Spleen (tissue), 11 donors: ENCODE data around the gene ACER2. TPM values are rescaled to one million over a fixed set of nuclear protein-coding genes. Genes with fewer than 3 reads are reported as not detected.

Experiments used
- DNase-seq: peaks from one replicate; pipeline ENCODE4 v3.0.0-alpha.2; 2020
- H3K27ac ChIP-seq, 8 donors: fragments of 200-600 bp; sonication (generic) in 7 of 8; 1 replicate in 4 of 8; 2 replicates in 4 of 8; pipeline versions ENCODE4 v1.5.0 to v1.8.0; 2016 to 2021; ENCODE audit warnings: inconsistent platforms in 4 of 8, mild to moderate bottlenecking in 4 of 8, moderate library complexity in 1 of 8
- H3K27me3 ChIP-seq, 7 donors: fragments of 200-600 bp; sonication (generic) in 6 of 7; replicated peaks in 1 of 7; 1 replicate in 4 of 7; 2 replicates in 3 of 7; pipeline versions ENCODE4 v1.5.0 to v1.8.0; 2016 to 2021; ENCODE audit warnings: inconsistent platforms in 3 of 7, mild to moderate bottlenecking in 1 of 7
- H3K36me3 ChIP-seq, 6 donors: fragments of 200-600 bp; sonication (generic) in 5 of 6; 1 replicate in 4 of 6; 2 replicates in 2 of 6; pipeline versions ENCODE4 v1.5.0 to v1.8.0; 2016 to 2021; ENCODE audit warnings: inconsistent platforms in 2 of 6
- H3K4me1 ChIP-seq, 6 donors: fragments of 200-600 bp; sonication (generic) in 5 of 6; 1 replicate in 3 of 6; 2 replicates in 3 of 6; pipeline versions ENCODE4 v1.5.0 to v1.8.0; 2016 to 2021; ENCODE audit warnings: inconsistent platforms in 3 of 6
- H3K4me3 ChIP-seq, 8 donors: fragments of 200-600 bp; sonication (generic) in 7 of 8; 1 replicate in 4 of 8; 2 replicates in 4 of 8; pipeline versions ENCODE4 v1.5.0 to v1.8.0; 2016 to 2021; ENCODE audit warnings: inconsistent platforms in 4 of 8, mild to moderate bottlenecking in 4 of 8, moderate library complexity in 2 of 8
- H3K9me3 ChIP-seq, 8 donors: fragments of 200-600 bp; sonication (generic) in 7 of 8; 1 replicate in 4 of 8; 2 replicates in 4 of 8; pipeline versions ENCODE4 v1.5.0 to v1.8.0; 2016 to 2021; ENCODE audit warnings: inconsistent platforms in 4 of 8
- CTCF ChIP-seq, 11 experiments: fragments of 200-600 bp in 7 of 11; fragments of 450-650 bp in 4 of 11; sonication (generic) in 4 of 11; IDR thresholded peaks in 8 of 11; conservative IDR thresholded peaks in 3 of 11; 1 replicate in 7 of 11; 2 replicates in 4 of 11; pipeline versions ENCODE4 v1.4.0 to v1.8.0; 2016 to 2021; ENCODE audit warnings: antibody characterized with exemption in 11 of 11, inconsistent platforms in 4 of 11, mild to moderate bottlenecking in 1 of 11
- POLR2A ChIP-seq, 3 donors: fragments of 450-650 bp; IDR thresholded peaks; one replicate each; pipeline ENCODE4 v1.5.1; 2017; ENCODE audit warnings: antibody characterized with exemption in 3 of 3, mild to moderate bottlenecking in 1 of 3
- POLR2AphosphoS5 ChIP-seq, 3 donors: sonication (generic); formaldehyde crosslinking; IDR thresholded peaks; one replicate each; pipeline ENCODE4 v1.5.1; 2017; ENCODE audit warnings: antibody characterized with exemption in 3 of 3
- WGBS, 5 donors: extraction: QIAGEN DNeasy Blood & Tissue Kit in 3 of 5; methylation state at CpG; one replicate each; pipeline versions ENCODE4 v1.1.5 to v1.1.7; 2013 to 2018; 5-methylcytosine and 5-hydroxymethylcytosine counted together
- intact Hi-C: fragments of 100-400 bp; cut with DNase I; formaldehyde crosslinking; loops from one replicate; pipeline ENCODE4 v1.15.0; 2023; ENCODE audit warnings: low total_unique reads
- polyA plus RNA-seq, 3 donors: library from polyadenylated mRNA; stranded (reverse); fragments of 200-250 nt; gene quantifications; one replicate each; pipeline ENCODE4 v1.2.1, GENCODE V29; 2013
- total RNA-seq, 7 donors: library from RNA; depleted of rRNA in 3 of 7; stranded (reverse); fragments of >200 nt in 3 of 7; fragmentation: NEBNext Ultra II Directional in 4 of 7; extraction: Animal tissue kit (Norgen Biotek cat#: 25700) in 4 of 7; gene quantifications; one replicate each; pipeline versions ENCODE4 v1.1.0 to v1.2.1, GENCODE V29; 2016 to 2021
- donor health status: healthy with polysubstance abuse.
- donor health status: DM: no; HTN: no; CAD: no; lungs with moderate emphysema.
- donor health status: DM: no; HTN: no; CAD: no.
- donor health status: Bipolar disorder and iron deficiency.
- donor health status: healthy.
- donor health status: DM: no; HTN: no; CAD: no.
- donor health status: DM: yes; HTN: yes; CAD: no.

ACER2 gene
- total and polyA plus RNA-seq, 10 donors: 0.09 to 7.2 (median 4.3) TPM

DNA sequence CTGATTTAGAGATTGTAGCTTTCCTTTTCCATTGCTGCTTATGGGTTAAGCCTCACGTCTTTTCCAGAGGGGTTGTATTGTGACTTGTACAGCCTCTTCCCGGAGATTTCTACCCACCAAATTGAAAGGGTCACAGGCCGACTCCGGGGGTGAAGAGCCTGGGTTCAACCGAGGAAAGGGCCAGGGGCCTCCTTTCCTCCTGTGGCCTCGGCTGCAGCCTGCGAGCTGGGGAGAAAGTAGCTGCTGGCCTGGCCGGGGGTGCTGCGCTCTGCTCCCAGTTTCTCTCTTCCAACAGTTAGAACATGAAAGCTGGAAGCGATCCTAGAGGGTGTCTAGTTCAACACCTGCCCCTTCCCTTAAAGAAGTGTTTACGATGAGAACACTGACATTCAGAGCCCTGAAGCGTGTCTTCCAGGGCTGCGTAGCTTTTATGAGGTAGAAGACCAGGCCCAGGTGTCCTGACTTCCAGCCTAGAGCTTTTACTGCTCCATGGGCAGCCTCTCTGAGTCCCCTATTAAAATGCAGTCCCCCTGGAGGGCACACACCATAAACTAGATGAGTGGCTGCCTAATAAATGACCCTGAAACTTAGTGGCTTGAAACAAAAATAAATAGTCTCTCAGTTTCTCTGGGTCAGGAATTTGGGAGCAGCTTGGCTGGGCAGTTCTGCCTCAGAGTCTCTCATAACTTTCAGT is 56.9 kb downstream of the ACER2 start:
- WGBS, 5 donors: 89 to 97% (median 92%) methylated on average over 13 of the region's 13 CpGs

GRCh38 chr9:19466280-19466639 is 57.5 kb downstream of the ACER2 start:
- Histone ChIP-seq H3K27me3 (no peaks in the 10 kb centered on the region), H3K36me3 (no peaks in the 10 kb centered on the region), H3K27ac (no peak overlapping the region), H3K9me3 (no peaks in the 10 kb centered on the region), H3K4me1 (peaks cover 0 to 15% (median 8%) of the 10 kb centered on the region in 6 donors), H3K4me3 (no peak overlapping the region)
- intact Hi-C loops: no loop called here
- 90 to 100% (median 96%) methylated on average over 2 of the region's 2 CpGs for WGBS, 5 donors
- DNase-seq: no peak
- no peak for TF ChIP-seq CTCF (IDR thresholded peaks at IDR 0.05 in 8 of 11, conservative IDR thresholded peaks at IDR 0.05 in 3 of 11)
- TF ChIP-seq POLR2AphosphoS5 (IDR thresholded peaks at IDR 0.05): no peak
- TF ChIP-seq POLR2A (IDR thresholded peaks at IDR 0.05): no peak

More for the DNA sequence above, 56.9 kb downstream of the ACER2 start:
- H3K36me3 ChIP-seq: no peaks in the 10 kb centered on the region
- no peak overlapping the region for H3K4me3 ChIP-seq
- TF ChIP-seq POLR2A (IDR thresholded peaks at IDR 0.05): no peak
- no peak for TF ChIP-seq POLR2AphosphoS5 (IDR thresholded peaks at IDR 0.05)
- no peak for TF ChIP-seq CTCF (IDR thresholded peaks at IDR 0.05 in 8 of 11, conservative IDR thresholded peaks at IDR 0.05 in 3 of 11)
- no peaks in the 10 kb centered on the region for H3K9me3 ChIP-seq
- peaks cover 0 to 14% (median 8%) of the 10 kb centered on the region in 6 donors for H3K4me1 ChIP-seq
- no peak overlapping the region for H3K27ac ChIP-seq
- H3K27me3 ChIP-seq: no peaks in the 10 kb centered on the region
- no peak for DNase-seq
- intact Hi-C loops: no loop called here

GRCh38 chr9:19469271-19469670 is 60.5 kb downstream of the ACER2 start:
- Histone ChIP-seq H3K27me3 (no peaks in the 10 kb centered on the region), H3K27ac (no peak overlapping the region), H3K4me1 (peaks cover 3 to 25% (median 13%) of the 10 kb centered on the region in 6 donors), H3K9me3 (no peaks in the 10 kb centered on the region), H3K36me3 (no peaks in the 10 kb centered on the region), H3K4me3 (no peak overlapping the region)
- 85 to 91% (median 88%) methylated on average over 3 of the region's 3 CpGs for WGBS, 5 donors
- DNase-seq: no peak
- TF ChIP-seq CTCF (IDR thresholded peaks at IDR 0.05 in 8 of 11, conservative IDR thresholded peaks at IDR 0.05 in 3 of 11): no peak
- no peak for TF ChIP-seq POLR2A (IDR thresholded peaks at IDR 0.05)
- no peak for TF ChIP-seq POLR2AphosphoS5 (IDR thresholded peaks at IDR 0.05)
- intact Hi-C loops: no loop called here

DNA sequence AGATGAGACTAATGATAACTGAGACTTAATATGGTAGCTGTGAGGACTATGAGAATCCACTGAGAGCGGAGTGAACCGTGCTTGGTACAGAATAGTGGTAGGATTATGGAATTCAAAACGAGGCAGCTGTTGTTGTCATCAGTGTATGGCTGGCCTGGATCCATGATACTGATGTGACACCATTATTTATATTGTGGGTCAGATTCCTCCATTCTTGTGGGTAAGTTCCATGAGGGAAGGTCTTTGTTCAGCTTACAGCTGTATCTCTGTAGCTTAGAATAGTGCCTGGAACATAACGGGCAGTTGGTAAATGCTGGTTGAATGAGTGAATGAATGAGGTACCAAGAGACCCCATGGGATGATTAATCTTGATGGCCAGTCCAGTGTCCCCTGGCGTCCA is 61.8 kb downstream of the ACER2 start:
- Histone ChIP-seq H3K4me1 (peaks cover 3 to 14% (median 7%) of the 10 kb centered on the region in 6 donors), H3K27me3 (no peaks in the 10 kb centered on the region), H3K9me3 (no peaks in the 10 kb centered on the region), H3K4me3 (no peak overlapping the region), H3K27ac (no peak overlapping the region), H3K36me3 (no peaks in the 10 kb centered on the region)
- TF ChIP-seq POLR2AphosphoS5 (IDR thresholded peaks at IDR 0.05): no peak
- no peak for TF ChIP-seq POLR2A (IDR thresholded peaks at IDR 0.05)
- no peak for TF ChIP-seq CTCF (IDR thresholded peaks at IDR 0.05 in 8 of 11, conservative IDR thresholded peaks at IDR 0.05 in 3 of 11)
- intact Hi-C loops: no loop called here
- no peak for DNase-seq
- WGBS, 5 donors: 68 to 91% (median 79%) methylated on average over 5 of the region's 5 CpGs
